ENCODE measurements around the gene ZNF354C. TPM values are rescaled to one million over a fixed set of nuclear protein-coding genes. Genes with fewer than 3 reads are reported as not detected.

The ZNF354C gene
- 7.9 and 10.3 TPM in 2 replicates for total RNA-seq

DNA sequence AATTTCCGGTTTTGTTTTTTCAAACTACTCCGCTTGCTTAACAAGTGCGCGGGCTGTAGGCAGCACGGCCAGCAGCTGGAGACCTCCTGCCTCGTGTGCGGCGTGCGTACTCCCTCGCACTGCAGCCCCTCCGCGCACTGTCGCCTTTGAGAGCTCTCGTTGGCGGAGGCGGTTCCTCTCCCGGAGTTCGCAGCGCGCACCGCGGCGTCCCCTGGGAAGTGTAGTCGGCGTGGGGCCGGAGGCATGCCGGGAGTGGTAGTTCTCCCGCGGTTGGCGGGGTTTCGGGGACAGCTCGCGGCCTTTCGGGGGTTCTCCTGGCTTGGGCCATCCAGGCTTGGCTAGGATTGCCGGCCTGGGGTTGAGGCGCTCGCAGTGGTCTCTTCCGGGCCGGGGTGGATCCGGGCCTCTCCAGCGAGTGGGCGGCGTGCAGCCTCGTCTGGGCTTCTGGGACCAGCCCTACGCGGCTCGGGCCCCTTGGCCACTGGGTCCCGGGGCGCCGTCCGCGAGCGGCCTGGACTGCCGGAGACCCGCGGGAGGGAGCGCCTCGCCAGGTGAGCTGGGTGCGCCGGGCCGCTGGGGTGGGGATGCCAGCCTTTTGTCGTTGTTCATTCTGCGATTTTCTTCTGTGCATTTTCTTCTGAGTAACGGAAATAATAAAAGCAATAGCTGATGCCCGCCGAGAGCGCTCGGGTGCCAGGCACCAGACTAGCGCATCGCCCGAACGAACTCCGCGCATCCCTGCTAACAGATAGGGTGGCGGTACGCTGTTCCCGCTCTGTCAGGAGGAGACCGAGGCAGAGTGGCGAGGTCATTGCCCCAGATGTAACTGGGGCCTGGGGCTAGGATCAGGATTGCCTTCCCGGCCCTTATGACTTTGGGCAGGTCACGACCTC, at the start of gene ZNF354C:
Gene ZNF354C (plus strand): TSS at position 258 of the 893 bp plus-strand sequence. CDS start 1,696 bp downstream, outside the sequence.

DNA sequence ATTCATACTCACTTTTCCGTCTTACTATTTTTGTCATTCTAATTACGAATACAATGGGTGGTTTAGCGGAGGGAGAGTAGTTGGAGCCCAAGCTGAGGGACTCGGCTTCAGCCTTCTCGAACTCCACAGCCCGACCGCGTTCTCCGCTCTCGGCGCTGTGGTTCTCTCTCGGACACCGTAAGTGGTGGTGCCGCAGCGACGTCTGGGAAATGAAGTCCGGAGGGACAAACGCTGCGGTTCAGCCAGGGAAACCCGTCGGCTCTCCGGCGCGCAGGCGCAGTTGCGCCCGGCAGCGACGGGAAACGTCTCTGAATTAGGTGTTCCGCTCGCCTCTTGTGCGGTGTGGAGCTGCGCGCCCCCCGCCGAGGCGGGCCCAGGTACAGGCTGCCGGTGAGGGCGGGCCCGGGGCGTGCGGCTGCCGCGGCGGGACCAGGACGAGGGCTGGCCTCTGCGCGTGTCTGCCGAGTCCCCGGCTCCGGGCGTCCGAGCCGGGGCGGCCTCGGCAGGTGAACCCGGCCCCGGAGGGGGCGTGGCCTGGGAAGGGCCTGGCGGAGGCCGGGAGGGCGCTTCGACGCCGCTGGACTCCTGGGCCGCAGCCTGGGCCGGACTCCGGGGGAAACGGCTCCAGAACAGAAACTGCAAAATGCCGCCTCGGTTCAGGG, 36.5 kb upstream of the ZNF354C start, which contains the start of gene ZNF879:
Gene ZNF879 (plus strand): TSS at position 277 of the 662 bp plus-strand sequence. CDS start 1,201 bp downstream, outside the sequence.

Other genes starting within 250 kb of the ZNF354C start
- 8.4 and 8.9 TPM in 2 replicates for gene ZNF354B, start 200.4 kb upstream of the ZNF354C start, total RNA-seq
- gene ZFP2, start 164.5 kb upstream of the ZNF354C start, total RNA-seq = 1.6 and 1.8 TPM in 2 replicates
- 1.6 and 2.5 TPM in 2 replicates for gene ZNF454, start 119.2 kb upstream of the ZNF354C start, total RNA-seq
- not detected in 2 replicates for gene GRM6, start 65.1 kb upstream of the ZNF354C start, total RNA-seq
- 4.9 and 5.6 TPM in 2 replicates for gene ZNF879, start 36.6 kb upstream of the ZNF354C start, total RNA-seq